ENCODE data around the gene CRADD. TPM values are rescaled to one million over a fixed set of nuclear protein-coding genes. Genes with fewer than 3 reads are reported as not detected.
A peak's percentile ranks its signal among the peaks of the same experiment; 100 is the strongest.

Gene CRADD
- total RNA-seq, 1 experiment from 2014 or later, result 18.3 TPM

- H3K27me3 ChIP-seq (ENCODE audit: low read length), result no peaks in the 10 kb centered on the region
- no peaks in the 10 kb centered on the region for H3K9me3 ChIP-seq (ENCODE audit: low read length)
- no peaks in the 10 kb centered on the region for H3K79me2 ChIP-seq (ENCODE audit: low read length)
- no peak overlapping the region for H3K4me2 ChIP-seq (ENCODE audit: low read depth, low read length, poor library complexity, severe bottlenecking)
- H3K9me2 ChIP-seq (replicated peaks; ENCODE audit: insufficient read depth, low read length), result no peaks in the 10 kb centered on the region
- no peak overlapping the region for H3K9ac ChIP-seq (ENCODE audit: low read length)
- no peaks in the 10 kb centered on the region for H3K36me3 ChIP-seq (ENCODE audit: insufficient read depth, low read length)
- no peak overlapping the region for H2AFZ ChIP-seq (ENCODE audit: low read length)
- no peak overlapping the region for H3K4me3 ChIP-seq (ENCODE audit: low read length)
- no peaks in the 10 kb centered on the region for H4K20me1 ChIP-seq (ENCODE audit: insufficient read depth, low read depth, low read length)
- H3K4me1 ChIP-seq (ENCODE audit: low read length), result peaks cover 46% of the 10 kb centered on the region
- no peak overlapping the region for H3K27ac ChIP-seq (ENCODE audit: low read length)
- no peak for DNase-seq
These were observed 125.1 kb downstream of the CRADD start for GRCh38 chr12:93802293-93802692.

GRCh38 chr12:93802698-93803423 is 125.7 kb downstream of the CRADD start:
- Histone ChIP-seq H3K27ac (ENCODE audit: low read length) (no peak overlapping the region), H3K9ac (ENCODE audit: low read length) (no peak overlapping the region), H3K36me3 (ENCODE audit: insufficient read depth, low read length) (no peaks in the 10 kb centered on the region; the same call in 1 of the 2 replicates), H4K20me1 (ENCODE audit: insufficient read depth, low read depth, low read length) (no peaks in the 10 kb centered on the region), H3K4me3 (ENCODE audit: low read length) (no peak overlapping the region), H3K79me2 (ENCODE audit: low read length) (no peaks in the 10 kb centered on the region), H3K27me3 (ENCODE audit: low read length) (no peaks in the 10 kb centered on the region), H3K4me2 (ENCODE audit: low read depth, low read length, poor library complexity, severe bottlenecking) (no peak overlapping the region), H3K4me1 (ENCODE audit: low read length) (peaks cover 49% of the 10 kb centered on the region), H3K9me3 (ENCODE audit: low read length) (no peaks in the 10 kb centered on the region), H3K9me2 (replicated peaks; ENCODE audit: insufficient read depth, low read length) (no peaks in the 10 kb centered on the region), H2AFZ (ENCODE audit: low read length) (no peak overlapping the region)
- no peak for DNase-seq

GRCh38 chr12:93803424-93803807 is 126.2 kb downstream of the CRADD start:
- no peak for DNase-seq
- Histone ChIP-seq H3K4me1 (ENCODE audit: low read length) (peaks cover 49% of the 10 kb centered on the region), H4K20me1 (ENCODE audit: insufficient read depth, low read depth, low read length) (no peaks in the 10 kb centered on the region), H3K9ac (ENCODE audit: low read length) (no peak overlapping the region), H2AFZ (ENCODE audit: low read length) (no peak overlapping the region), H3K9me2 (replicated peaks; ENCODE audit: insufficient read depth, low read length) (no peaks in the 10 kb centered on the region), H3K79me2 (ENCODE audit: low read length) (no peaks in the 10 kb centered on the region), H3K27ac (ENCODE audit: low read length) (no peak overlapping the region), H3K4me2 (ENCODE audit: low read depth, low read length, poor library complexity, severe bottlenecking) (no peak overlapping the region), H3K9me3 (ENCODE audit: low read length) (no peaks in the 10 kb centered on the region), H3K36me3 (ENCODE audit: insufficient read depth, low read length) (no peaks in the 10 kb centered on the region; the same call in 1 of the 2 replicates), H3K27me3 (ENCODE audit: low read length) (no peaks in the 10 kb centered on the region), H3K4me3 (ENCODE audit: low read length) (no peak overlapping the region)

- Histone ChIP-seq H3K79me2 (ENCODE audit: low read length) (no peaks in the 10 kb centered on the region), H3K36me3 (ENCODE audit: insufficient read depth, low read length) (no peaks in the 10 kb centered on the region; the same call in 1 of the 2 replicates), H3K27ac (ENCODE audit: low read length) (no peak overlapping the region), H2AFZ (ENCODE audit: low read length) (peak overlapping the region; percentile 10; the same call in 1 of the 2 replicates), H3K9me3 (ENCODE audit: low read length) (no peaks in the 10 kb centered on the region), H3K4me2 (ENCODE audit: low read depth, low read length, poor library complexity, severe bottlenecking) (no peak overlapping the region), H4K20me1 (ENCODE audit: insufficient read depth, low read depth, low read length) (no peaks in the 10 kb centered on the region), H3K27me3 (ENCODE audit: low read length) (no peaks in the 10 kb centered on the region), H3K9ac (ENCODE audit: low read length) (no peak overlapping the region), H3K4me1 (ENCODE audit: low read length) (peaks cover 45% of the 10 kb centered on the region), H3K4me3 (ENCODE audit: low read length) (no peak overlapping the region), H3K9me2 (replicated peaks; ENCODE audit: insufficient read depth, low read length) (no peaks in the 10 kb centered on the region)
- no peak for DNase-seq
These were observed 127.4 kb downstream of the CRADD start for GRCh38 chr12:93804392-93805179.

GRCh38 chr12:93805736-93806141 is 128.6 kb downstream of the CRADD start:
- Histone ChIP-seq H3K79me2 (ENCODE audit: low read length) (no peaks in the 10 kb centered on the region), H3K9ac (ENCODE audit: low read length) (no peak overlapping the region), H2AFZ (ENCODE audit: low read length) (no peak overlapping the region), H3K9me3 (ENCODE audit: low read length) (no peaks in the 10 kb centered on the region), H3K4me2 (ENCODE audit: low read depth, low read length, poor library complexity, severe bottlenecking) (no peak overlapping the region), H3K9me2 (replicated peaks; ENCODE audit: insufficient read depth, low read length) (no peaks in the 10 kb centered on the region), H3K27ac (ENCODE audit: low read length) (no peak overlapping the region), H3K36me3 (ENCODE audit: insufficient read depth, low read length) (no peaks in the 10 kb centered on the region; the same call in 1 of the 2 replicates), H3K4me3 (ENCODE audit: low read length) (no peak overlapping the region), H3K27me3 (ENCODE audit: low read length) (no peaks in the 10 kb centered on the region), H4K20me1 (ENCODE audit: insufficient read depth, low read depth, low read length) (no peaks in the 10 kb centered on the region), H3K4me1 (ENCODE audit: low read length) (peaks cover 54% of the 10 kb centered on the region)
- no peak for DNase-seq

- Histone ChIP-seq H3K4me2 (ENCODE audit: low read depth, low read length, poor library complexity, severe bottlenecking) (no peak overlapping the region), H3K9me3 (ENCODE audit: low read length) (no peaks in the 10 kb centered on the region), H3K4me1 (ENCODE audit: low read length) (peaks cover 68% of the 10 kb centered on the region), H3K27ac (ENCODE audit: low read length) (no peak overlapping the region), H3K4me3 (ENCODE audit: low read length) (no peak overlapping the region), H3K27me3 (ENCODE audit: low read length) (no peaks in the 10 kb centered on the region), H2AFZ (ENCODE audit: low read length) (no peak overlapping the region), H3K9ac (ENCODE audit: low read length) (no peak overlapping the region), H3K79me2 (ENCODE audit: low read length) (no peaks in the 10 kb centered on the region), H3K36me3 (ENCODE audit: insufficient read depth, low read length) (no peaks in the 10 kb centered on the region; the same call in 1 of the 2 replicates), H3K9me2 (replicated peaks; ENCODE audit: insufficient read depth, low read length) (no peaks in the 10 kb centered on the region), H4K20me1 (ENCODE audit: insufficient read depth, low read depth, low read length) (no peaks in the 10 kb centered on the region)
- DNase-seq, result no peak
These were observed 130.2 kb downstream of the CRADD start for GRCh38 chr12:93807354-93807753.

- Histone ChIP-seq H3K9ac (ENCODE audit: low read length) (no peak overlapping the region), H3K27me3 (ENCODE audit: low read length) (no peaks in the 10 kb centered on the region), H3K4me3 (ENCODE audit: low read length) (no peak overlapping the region), H2AFZ (ENCODE audit: low read length) (no peak overlapping the region), H3K27ac (ENCODE audit: low read length) (no peak overlapping the region), H3K36me3 (ENCODE audit: insufficient read depth, low read length) (no peaks in the 10 kb centered on the region; the same call in 1 of the 2 replicates), H3K79me2 (ENCODE audit: low read length) (no peaks in the 10 kb centered on the region), H3K4me1 (ENCODE audit: low read length) (peaks cover 71% of the 10 kb centered on the region), H3K4me2 (ENCODE audit: low read depth, low read length, poor library complexity, severe bottlenecking) (no peak overlapping the region), H4K20me1 (ENCODE audit: insufficient read depth, low read depth, low read length) (no peaks in the 10 kb centered on the region), H3K9me3 (ENCODE audit: low read length) (no peaks in the 10 kb centered on the region), H3K9me2 (replicated peaks; ENCODE audit: insufficient read depth, low read length) (no peaks in the 10 kb centered on the region)
- DNase-seq, result no peak
These were observed 131.2 kb downstream of the CRADD start for GRCh38 chr12:93808169-93808899.

- Histone ChIP-seq H3K79me2 (ENCODE audit: low read length) (no peaks in the 10 kb centered on the region), H2AFZ (ENCODE audit: low read length) (no peak overlapping the region), H3K36me3 (ENCODE audit: insufficient read depth, low read length) (no peaks in the 10 kb centered on the region), H3K4me3 (ENCODE audit: low read length) (no peak overlapping the region), H3K4me1 (ENCODE audit: low read length) (peaks cover 77% of the 10 kb centered on the region), H3K9me2 (replicated peaks; ENCODE audit: insufficient read depth, low read length) (no peaks in the 10 kb centered on the region), H3K27me3 (ENCODE audit: low read length) (no peaks in the 10 kb centered on the region), H3K27ac (ENCODE audit: low read length) (peak overlapping the region; percentile 100), H3K4me2 (ENCODE audit: low read depth, low read length, poor library complexity, severe bottlenecking) (no peak overlapping the region), H3K9ac (ENCODE audit: low read length) (no peak overlapping the region), H4K20me1 (ENCODE audit: insufficient read depth, low read depth, low read length) (no peaks in the 10 kb centered on the region), H3K9me3 (ENCODE audit: low read length) (no peaks in the 10 kb centered on the region)
- no peak for DNase-seq
These were observed 135.5 kb downstream of the CRADD start for GRCh38 chr12:93812626-93813025.

Data from Karpas-422 (cell line).